Cardiac fibroblast (primary cell): ENCODE measurements around the gene ARHGAP31.

ENCODE experiments used
- DNase-seq, 2 donors: peaks; one replicate each; pipeline versions ENCODE4 v3.0.0 to v3.0.0-alpha.2; 2010; ENCODE audit warnings: low read depth in 2 of 2
- H3K4me3 ChIP-seq, 2 donors: replicated peaks in 1 of 2; 1 replicate in 1 of 2; 2 replicates in 1 of 2; pipeline ENCODE4 v1.5.1; 2011; ENCODE audit warnings: low read depth in 2 of 2, low read length in 2 of 2, mild to moderate bottlenecking in 2 of 2, moderate library complexity in 1 of 2
- CTCF ChIP-seq: IDR thresholded peaks from one replicate; pipeline ENCODE4 v1.5.1; 2011; ENCODE audit warnings: low read depth, mild to moderate bottlenecking, low read length, inconsistent platforms

The ARHGAP31 gene

DNA sequence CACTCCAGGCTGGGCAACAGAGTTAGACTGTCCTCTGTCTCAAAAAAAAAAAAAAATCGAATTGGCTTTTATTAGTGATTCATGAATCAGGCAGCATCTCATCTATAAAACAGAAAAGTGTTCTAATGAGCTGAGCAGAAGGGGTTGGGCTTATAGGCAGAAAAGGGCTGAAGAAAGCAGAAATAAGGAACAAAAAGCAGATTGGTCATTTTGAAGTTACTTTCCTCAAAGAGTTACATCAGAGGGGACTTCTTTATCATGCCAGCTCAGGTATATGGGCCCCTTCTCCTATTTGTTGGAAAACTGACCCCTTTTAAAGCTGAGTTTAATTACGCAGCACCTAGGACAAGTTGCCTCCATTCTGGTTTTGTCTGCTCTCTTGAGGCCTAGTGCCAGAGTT is 173.9 kb downstream of the ARHGAP31 start:
- DNase-seq = no peak
- no peak for TF ChIP-seq CTCF
- no peak overlapping the region for H3K4me3 ChIP-seq

- TF ChIP-seq CTCF = no peak
- H3K4me3 ChIP-seq = peak overlapping the region; percentile 93
- DNase-seq = peak; percentile 38 to 54
Observed at GRCh38 chr3:119469418-119470189, 175.4 kb downstream of the ARHGAP31 start.
